HT1080 (cell line): ENCODE results near the gene DR1. TPM values are rescaled to one million over a fixed set of nuclear protein-coding genes. Genes with fewer than 3 reads are reported as not detected.
"Not testable (repeated sequence)": the region's sequence is repeated elsewhere in the genome, so short reads cannot be mapped to it uniquely, and the experiment has no call there.

Experiments
- DNase-seq: peaks from one replicate; pipeline ENCODE4 v3.0.0-alpha.2; 2015; ENCODE audit warnings: low read depth
- small RNA-seq: library from RNA; depleted of rRNA; stranded (forward); fragments of <200 nt; gene quantifications from one replicate; pipeline ENCODE3, GENCODE V24; 2014
- total RNA-seq: library from RNA; depleted of rRNA; stranded (reverse); fragments of >200 nt; shearing (Covaris generic); gene quantifications from 2 replicates; pipeline ENCODE4 v1.2.3, GENCODE V29; 2014; rRNA removed

Gene DR1
- total RNA-seq, 1 experiment from 2014 or later, result 97.3 TPM

DNA sequence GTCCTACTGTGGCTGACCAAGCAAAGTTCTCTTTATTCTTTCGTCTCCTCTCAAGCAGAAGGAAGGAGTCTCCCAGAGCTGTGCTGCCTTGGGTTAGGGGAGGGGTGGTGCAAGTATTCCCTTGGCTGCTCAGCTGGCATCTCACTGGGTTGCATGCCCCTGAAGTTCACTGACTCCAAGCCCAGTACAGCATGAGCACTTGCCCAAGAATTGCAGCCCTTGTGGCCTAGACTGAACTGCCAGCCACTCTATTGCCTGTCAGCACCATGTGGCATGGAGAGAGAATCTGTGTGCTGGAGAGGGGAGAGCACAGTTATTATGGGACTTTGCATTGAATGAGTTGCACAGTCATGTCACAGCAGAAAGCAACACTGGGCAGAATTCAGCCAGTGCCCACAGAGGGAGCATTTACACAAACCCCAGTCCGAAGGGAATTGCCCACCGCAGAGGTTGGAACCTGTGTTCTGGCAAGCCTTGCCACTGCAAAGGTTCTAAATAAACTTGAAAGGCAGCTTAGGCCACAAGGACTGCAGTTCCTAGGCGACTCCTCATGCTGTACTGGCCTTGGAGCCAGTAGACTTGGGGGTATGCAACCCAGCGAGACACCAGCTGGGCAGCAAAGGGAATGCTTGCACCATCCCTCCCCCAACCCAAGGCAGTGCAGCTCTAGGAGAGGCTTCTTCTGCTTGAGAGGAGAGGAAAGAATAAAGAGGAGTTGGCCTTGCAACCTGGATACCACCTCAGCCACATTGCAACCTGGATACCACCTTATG, 28.8 kb downstream of the DR1 start:
- DNase-seq, result no peak

DNA sequence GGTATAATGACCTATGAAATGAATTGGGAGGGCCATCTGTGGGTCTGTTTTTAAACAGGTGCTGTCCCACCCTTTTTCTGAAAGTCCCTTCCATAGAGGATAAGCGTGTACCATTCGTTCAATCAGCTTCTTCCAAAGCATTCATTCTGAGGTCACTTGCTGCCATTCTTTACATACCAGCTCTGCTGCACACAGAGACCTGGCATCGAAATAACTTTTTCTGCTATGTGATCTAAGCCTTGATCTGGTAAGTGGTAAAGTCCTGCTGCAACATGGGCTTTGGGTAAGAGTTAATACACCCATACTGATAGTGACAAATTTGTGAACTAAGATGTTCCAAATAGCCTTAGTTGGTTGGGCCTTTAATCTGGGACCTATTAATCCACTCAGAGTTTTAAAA, 38.9 kb downstream of the DR1 start:
- no peak for DNase-seq

DNA sequence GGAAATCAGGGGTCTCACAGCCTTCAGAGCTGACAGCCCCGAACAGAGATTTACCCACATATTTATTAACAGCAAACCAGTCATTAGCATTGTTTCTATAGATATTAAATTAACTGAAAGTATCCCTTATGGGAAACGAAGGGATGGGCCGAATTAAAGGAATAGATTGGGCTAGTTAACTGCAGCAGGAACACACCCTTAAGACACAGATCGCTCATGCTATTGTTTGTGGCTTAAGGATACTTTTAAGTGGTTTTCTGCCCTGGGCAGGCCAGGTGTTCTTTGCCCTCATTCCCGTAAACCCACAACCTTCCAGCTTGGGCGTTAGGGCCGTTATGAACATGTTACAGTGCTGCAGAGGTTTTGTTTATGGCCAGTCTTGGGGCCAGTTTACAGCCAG, 40.6 kb downstream of the DR1 start:
- DNase-seq, result not testable (repeated sequence)

DNA sequence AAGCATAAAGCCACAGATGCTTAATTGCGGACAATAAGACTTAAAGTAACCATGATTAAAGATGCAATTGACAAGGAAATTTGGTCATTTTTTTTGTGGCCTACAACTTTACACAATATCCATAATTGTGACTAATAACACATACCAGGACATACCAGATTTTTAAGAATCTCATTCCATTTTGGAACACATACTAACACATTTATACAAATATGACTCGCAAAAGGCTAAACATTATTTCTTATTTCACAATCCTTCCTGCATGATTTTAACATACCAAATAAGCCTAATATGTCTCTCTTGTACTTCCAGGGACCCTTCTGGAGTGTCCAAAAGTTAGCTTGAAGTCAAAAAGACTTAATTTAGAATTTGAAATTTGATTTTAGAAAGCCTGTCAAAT, 48.8 kb downstream of the DR1 start:
- no peak for DNase-seq

DNA sequence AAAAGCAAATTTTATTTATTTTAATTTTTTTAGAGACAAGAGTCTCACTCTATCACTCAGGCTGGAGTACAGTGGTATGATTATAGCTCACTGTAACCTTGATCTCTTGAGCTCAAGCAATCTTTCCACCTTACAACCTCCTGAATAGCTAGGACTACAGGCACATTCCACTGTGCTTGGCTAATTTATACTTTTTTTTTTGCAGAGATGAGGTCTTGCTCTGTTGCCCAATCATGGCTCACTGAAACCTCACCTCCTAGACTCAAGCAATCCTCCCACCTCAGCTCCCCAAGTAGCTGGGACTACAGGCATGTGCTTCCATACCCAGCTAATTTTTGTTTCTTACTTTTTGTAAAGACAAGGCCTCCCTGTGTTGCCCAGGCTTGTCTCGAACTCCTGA, 49.5 kb downstream of the DR1 start:
- DNase-seq, result peak; percentile 9

DNA sequence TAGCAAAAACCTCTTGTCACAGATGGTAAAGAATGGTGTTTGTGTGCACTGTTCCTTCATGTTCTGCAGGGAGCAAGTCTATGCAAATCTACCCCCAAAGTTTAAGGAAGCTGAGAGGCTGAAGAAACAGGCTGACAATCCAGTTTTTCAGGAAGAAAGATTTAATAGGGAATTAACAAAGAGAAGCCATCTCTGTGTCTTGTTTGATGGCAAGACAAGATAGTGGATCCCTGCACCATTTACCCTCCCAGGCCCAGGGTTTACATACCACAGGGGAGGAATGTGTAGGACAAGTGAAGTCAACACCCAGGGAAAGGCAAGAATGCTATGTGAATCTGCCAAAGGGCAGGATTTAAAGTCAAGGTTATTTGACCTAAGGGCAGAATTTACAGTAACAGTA, 54.1 kb downstream of the DR1 start:
- no peak for DNase-seq

DNA sequence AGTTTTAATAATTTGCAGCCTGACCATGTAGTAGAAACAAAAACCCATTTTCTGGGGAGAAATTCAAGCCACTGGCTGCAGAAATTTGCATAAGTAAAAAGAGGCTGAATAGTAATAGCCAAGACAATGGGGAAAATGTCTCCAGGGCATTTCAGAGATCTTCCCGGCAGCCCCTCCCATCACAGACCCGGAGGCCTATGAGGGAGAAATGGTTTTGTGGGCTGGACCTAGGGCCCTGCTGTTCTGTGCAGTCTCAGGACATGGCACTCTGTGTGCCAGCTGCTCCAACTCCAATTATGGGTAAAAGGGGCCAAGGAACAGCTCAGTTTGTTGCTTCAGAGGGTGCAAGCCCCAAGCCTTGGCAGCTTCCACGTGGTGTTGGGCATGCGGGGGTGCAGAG, 62.5 kb downstream of the DR1 start:
- DNase-seq, result no peak

DNA sequence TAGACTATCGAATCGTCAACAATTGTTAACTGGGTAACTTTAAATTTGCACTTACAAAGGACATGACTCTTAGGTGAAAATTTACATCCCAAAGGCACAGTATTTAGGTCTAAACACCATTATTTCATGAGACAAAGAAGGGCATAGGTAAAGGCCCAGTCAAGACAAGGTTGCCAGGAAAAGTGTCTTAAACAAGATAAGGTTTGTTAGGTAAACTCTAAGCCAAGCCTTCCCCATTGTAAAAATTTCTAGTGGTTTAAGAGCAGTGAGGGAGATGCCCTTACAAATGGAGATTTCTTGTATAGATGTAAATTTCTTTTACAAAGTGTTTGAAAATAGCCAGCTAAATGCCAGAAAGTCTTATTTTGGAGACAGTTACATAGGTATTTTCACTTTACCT, 65.3 kb downstream of the DR1 start:
- no peak for DNase-seq

DNA sequence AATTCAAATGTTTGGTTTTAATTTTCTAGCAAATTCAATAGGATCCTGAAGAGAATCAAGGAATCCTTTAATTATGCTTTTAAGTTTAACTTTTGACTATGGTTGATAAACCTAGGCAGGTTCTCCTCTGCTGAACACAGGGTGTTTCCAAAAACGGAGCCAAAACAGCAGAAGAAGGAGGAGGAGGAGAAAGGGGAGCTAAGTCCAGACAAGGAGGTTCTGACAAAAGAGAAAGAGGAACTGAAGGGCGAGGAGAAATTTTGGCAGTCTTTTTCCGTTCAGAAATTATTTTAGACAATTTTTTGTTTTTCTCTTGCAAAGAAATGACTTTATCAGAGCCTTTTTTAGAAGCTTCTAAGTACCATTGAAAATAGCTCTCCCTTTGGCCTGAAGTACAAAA, 69.0 kb downstream of the DR1 start:
- DNase-seq, result no peak

DNA sequence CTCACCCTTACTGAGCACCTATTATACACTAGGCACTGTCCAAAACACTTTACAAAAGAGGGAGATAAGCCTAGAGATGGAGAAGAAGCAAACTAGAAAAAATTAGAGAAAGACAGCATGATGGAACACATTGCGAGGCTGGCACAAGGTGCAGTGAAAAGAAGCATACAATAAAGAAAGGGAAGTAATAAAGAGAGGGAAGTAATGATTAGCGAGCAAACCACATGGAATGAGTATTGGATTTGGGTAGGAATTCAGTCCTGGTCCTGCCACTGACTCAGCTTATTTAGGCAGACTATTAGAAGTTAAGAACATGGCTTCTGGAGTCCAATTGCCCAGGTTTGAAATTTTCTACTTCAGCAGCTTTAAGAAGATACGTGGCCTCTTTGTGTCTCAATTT, 69.6 kb downstream of the DR1 start:
- no peak for DNase-seq

DNA sequence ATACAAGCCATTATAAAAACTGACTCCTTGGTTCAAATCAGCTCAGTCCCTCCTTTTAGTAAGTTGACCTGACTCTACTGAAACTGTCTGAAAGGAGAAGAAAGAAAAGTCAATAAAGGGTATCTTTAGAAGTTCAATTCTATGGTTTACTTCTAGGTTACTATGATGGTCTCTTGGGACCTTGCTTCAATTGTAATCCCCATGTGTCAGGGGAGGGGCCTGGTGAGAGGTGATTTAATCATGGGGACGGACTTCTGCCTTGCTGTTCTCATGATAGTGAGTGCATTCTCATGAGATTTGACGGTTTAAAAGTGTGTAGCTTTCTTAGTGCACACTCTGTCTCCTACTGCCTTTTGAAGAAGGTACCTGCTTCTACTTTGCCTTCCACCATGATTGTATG, 70.5 kb downstream of the DR1 start:
- DNase-seq, result no peak

Small RNAs within 50 kb of the gene (small RNA-seq; reads per million reads assigned to genes)
- not detected for gene RF00019

Other genes starting within 250 kb of the DR1 start
- gene TMED5, start 165.5 kb upstream of the DR1 start, total RNA-seq, result 51.8 and 65.1 TPM in 2 replicates
- 12.0 and 12.3 TPM in 2 replicates for gene CCDC18, start 165.2 kb upstream of the DR1 start, total RNA-seq
- 21.7 and 26.3 TPM in 2 replicates for gene FNBP1L, start 102.2 kb downstream of the DR1 start, total RNA-seq